ENCODE results near the gene DOCK2.
"Not testable (repeated sequence)": the region's sequence is repeated elsewhere in the genome, so short reads cannot be mapped to it uniquely, and the experiment has no call there.

Gene DOCK2

DNA sequence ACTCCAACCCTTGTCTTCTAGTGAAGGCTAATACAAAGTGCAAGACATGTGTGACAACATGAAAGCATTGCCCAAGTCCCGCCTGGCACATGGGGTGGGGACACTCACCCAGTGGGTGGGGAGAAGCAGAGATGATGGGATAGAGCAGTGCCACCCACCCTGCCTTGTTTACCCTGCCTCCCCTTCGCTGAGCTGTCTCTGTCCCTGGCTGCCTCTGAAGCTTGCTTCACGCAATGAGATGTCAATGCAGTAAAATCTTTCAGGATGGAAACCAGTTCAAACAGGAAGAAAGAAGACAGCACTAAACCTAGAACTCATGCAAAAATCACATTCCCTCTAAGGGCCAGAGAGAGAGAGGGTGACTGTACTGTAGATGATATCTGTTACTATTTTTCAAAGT, 195.2 kb downstream of the DOCK2 start:
- DNase-seq: no peak

DNA sequence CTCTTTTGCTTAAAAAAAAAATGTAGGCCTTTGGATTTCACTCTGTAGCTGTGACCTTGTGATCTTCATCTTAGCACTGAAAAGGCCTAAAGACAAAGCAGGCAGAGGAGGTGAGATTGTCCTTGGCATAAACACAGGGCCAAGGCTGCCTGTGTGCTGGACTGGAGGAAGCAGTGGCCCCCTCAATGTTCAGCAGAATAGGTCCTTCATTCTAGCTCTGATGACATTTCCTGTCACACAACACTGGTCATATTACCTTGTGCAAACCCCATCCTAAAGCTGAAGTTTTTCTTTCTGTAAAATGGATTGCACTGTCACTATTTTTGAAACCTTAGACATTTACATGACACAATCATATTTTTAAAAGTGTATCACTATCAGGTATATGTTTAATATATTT, 195.8 kb downstream of the DOCK2 start:
- DNase-seq: no peak

DNA sequence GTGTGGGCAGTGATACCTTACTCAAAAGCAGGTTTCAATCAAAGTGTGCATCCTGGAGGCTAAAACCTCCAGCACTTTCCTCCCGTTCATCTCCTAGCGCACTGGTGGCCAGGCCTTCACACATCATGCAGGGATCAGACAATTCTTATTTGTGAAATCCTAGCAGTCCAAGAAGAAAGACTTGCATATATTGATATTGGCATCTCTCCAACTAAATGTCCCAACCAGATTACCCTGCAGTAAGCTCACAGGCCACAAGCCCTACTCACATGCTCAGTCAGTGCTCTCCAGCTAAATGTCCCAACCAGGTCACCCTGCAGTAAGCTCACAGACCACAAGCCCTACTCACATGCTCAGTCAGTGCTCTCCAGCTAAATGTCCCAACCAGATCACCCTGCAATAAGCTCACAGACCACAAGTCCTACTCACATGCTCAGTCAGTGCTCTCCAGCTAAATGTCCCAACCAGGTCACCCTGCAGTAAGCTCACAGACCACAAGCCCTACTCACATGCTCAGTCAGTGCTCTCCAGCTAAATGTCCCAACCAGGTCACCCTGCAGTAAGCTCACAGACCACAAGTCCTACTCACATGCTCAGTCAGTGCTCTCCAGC, 196.7 kb downstream of the DOCK2 start:
- not testable (repeated sequence) for DNase-seq

DNA sequence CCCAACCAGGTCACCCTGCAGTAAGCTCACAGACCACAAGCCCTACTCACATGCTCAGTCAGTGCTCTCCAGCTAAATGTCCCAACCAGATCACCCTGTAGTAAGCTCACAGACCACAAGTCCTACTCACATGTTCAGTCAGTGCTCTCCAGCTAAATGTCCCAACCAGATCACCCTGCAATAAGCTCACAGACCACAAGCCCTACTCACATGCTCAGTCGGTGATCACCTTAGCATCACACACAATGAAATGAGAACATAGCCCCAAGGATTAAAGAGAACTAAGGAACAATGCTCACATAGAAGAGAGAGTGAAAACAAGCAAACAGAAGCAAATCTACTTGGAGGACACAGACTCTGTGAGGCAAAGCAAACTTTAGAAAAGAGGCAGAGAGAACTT, 197.5 kb downstream of the DOCK2 start:
- DNase-seq: not testable (repeated sequence)

DNA sequence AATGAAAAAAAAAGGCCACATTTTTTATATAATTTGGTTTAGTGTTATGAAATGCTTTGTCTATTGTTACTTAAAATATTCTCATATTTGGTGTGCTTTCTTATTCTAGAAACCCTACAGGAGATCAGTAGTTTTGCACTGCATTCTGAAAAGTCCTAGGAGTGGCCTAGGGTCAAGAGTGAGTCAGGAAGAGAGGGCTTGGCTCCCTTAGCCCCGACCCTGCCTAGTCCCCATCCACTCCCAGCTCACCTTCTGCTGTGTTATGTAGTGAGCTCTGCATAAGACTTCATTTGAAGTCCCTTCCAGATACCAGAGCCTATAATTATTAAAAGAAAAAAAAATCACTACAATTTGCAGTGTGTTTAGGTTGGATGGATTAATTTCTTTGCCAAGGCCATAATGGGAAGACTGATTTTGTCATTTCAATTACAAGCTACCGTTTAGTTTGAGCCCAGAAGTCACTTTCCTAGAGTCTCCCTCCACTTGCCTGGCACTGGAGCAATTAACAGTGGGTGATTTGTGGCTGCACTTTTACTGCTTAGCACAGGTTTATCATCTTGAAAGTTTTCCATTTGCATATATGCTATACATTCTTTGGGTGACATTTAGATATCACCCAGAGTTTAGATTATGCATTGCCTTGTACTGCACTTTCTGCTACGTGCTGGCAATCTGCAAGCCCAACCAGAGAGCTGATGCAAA, 199.9 kb downstream of the DOCK2 start:
- no peak for DNase-seq

DNA sequence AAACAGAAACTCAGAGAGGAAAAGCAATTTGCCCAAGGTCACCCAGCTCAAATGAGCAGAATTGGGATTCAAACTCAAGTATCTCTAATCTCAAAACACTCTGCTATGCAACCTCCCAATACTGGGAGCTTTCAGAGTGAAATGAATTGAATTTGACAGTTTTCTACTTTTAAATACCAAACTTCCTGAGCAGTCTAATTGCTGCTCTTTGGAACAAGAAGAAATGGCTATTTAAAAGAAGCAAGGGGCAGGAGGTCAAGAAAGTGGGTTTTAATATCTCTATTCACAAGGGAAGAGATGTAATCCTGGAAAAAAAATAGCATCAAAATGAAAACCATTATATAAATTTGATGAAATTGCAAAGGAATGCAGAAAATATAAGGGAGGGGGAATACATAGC, 200.6 kb downstream of the DOCK2 start:
- DNase-seq: no peak

DNA sequence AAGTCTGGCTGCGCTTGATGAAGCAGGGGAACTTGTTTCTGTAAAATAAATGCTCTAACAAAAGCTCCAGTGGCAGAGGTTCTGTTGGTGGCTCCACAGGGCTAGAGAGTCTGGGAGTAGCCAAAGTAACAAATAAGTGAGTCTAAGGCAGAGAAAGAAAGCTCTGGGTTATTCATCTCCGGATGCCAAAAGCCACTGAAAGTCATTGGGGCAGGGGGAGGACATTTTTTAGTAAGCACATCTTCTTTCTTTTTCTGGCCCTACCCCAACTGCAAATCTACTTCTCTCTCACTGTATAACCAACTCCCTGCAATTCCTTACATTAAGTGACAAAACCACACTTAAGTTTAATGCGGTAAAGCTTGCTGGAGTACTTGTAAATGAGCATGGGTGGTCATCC, 201.6 kb downstream of the DOCK2 start:
- no peak for DNase-seq

DNA sequence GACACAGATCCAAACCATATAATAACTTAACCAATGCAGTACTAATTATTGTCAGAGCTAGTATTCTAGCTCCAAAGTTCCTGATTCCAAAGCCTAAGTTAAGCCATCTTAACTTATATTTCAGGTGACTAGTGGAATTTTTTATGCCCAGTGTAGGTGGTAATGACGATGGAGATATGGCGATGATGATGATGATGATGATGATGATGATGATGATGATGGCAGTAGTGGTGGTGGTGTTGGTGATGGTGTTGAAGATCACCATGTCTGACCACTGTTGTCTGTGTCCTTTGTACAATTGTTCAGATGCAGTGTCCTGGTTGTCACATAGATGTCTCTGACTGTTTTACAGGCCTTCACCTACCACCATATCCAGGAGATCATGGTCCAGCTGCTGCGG, 203.3 kb downstream of the DOCK2 start:
- DNase-seq: no peak

DNA sequence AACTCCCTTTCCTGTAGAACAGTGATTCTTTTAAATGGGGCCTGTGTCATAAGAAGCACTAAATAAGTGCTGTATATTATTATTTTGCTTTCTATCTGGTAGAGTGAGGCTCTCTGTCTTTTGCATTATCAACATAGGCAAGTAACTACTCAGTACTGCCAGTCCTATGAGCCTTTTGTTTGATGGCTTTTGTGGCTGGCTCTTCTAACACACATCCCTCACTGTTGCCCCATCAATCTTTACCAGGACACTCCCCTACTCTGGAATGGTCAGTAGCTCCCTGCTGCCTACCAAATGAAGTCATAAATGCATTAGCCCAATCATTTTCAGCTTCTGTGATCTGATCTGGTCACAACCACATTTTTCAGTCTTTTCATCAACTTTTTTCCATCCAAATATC, 205.6 kb downstream of the DOCK2 start:
- DNase-seq: no peak

DNA sequence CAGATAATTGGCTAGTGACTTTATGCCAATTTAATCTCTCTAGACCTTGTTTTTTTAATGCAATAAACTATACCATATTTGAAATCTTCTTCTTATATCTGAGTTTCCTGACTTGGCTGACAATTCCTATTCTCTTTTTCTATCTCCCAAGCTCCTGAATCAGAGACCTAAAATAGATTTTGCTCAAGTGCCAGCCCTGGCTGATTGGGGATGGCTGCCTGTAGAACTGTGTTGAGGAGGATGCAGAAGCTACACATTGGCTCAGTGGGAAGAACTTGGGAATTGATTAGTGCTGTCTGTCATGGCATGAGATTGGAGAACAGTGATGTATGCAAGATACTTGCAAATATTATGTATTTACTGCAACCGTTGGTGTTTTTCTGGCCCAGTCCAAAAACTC, 210.4 kb downstream of the DOCK2 start:
- DNase-seq: no peak

DNA sequence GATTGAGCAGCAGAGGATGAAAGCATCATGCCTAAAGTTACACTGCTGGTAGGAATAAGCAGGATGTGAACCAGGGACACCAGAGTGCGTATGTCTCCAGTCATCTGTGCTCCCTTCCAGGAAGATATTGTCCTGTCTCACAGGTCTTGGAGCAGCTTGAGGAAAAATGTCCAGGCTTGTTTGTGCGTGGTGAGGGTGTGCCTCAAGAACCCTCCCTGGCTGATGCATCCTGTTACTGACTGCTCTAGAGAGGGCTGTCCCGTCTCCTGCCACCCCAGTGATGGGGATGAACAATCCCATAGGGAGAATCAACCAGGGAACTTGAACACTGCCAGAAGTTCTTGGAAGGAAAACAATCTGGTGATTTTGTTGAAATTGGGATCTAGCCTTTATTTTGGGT, 211.2 kb downstream of the DOCK2 start:
- DNase-seq: no peak

DNA sequence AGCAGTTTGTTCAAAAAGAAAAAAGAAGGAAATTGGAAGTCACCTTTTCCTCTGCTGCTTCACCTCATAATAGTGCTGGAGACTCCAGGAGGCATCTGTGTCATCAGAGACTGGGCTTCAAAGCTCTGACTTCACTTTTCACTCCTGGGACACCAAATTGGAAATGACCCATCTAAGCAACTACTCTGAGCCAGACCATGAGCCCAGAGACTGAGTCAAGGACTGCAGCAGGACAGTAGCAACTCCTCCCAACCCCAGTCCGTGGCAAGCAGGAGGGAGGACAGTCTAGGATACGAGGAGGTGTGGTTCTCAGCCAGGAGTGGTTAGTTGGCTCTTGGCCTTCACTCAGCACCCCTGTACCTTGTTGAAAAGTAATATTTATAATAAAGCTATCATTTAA, 211.7 kb downstream of the DOCK2 start:
- no peak for DNase-seq

DNA sequence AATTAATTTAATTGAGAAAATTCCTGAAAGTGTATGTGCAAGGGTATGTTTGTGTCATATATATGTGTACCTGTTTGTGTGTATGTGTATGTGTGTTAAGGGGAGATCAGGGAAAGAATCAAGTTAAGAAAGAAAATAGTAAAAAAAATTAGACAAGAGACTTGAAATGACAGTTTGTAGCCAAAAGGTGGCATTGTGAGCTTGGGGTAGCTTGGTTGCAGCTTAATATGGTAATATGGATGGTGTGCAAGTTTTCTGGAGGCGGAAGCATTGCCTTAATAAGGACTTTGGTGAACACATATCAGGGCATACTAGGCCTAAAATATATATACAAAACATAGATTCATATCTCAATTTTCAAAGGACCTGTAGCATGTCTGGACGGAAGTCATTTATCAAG, 213.3 kb downstream of the DOCK2 start:
- DNase-seq: no peak

DNA sequence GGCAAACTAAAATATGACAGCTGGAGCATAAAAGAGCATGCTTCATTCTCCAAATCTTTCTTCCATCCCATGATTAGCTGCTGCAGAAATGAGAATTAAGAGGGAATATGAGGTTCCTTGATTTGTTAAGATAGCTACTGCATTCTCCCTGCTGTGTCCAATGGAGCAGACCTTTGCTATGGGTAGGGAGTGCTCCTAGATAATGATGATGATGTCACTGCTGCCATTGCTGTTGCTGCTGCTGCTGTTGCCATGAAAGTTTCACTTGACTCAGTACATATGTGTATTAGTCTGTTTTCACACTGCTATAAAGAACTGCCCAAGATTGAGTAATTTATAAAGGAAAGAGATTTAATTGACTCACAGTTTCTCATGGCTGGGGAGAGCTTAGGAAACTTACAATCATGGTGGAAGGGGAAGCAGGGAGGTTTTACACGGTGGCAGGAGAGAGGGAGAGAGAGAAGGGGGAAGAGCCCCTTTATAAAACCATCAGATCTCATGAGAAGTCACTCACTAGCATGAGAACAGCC, 214.3 kb downstream of the DOCK2 start:
- no peak for DNase-seq

DNA sequence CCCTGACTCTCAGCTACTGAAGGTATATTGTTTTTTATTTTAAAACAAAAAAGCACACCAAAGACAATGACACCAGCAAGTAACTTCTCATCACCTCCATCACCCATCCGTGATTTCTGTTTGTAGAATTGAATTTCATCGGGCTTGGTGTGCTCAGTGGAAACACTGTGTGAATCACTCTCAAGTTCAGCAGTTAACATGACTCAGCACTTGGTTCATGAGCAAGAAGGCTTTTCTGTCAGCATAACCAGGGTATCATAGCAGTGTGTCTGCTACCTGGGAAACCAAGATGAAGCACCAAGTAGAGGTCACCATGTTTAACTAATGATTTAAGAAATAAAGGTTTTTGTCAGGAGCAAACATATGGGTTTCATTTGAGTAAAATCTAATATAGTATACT, 219.5 kb downstream of the DOCK2 start:
- DNase-seq: no peak

DNA sequence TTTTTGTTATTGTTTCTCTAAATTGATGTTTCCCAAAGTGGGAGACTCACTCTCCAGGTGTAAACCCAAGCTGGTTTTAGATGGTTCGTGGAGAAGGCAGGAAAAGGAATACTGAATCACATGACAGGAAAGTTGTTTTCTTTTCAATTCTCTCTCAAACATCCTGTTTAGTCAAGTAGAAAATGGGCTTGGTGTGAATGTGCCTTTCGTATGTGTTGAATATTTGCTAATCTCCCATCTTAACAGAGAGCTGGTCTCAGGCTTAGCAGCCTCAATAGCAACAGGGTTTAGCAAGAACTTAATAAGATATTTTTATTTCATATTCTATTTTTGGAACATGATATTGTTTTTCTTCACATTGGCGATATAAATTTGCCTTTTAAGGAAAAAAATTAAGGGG, 223.5 kb downstream of the DOCK2 start:
- no peak for DNase-seq

DNA sequence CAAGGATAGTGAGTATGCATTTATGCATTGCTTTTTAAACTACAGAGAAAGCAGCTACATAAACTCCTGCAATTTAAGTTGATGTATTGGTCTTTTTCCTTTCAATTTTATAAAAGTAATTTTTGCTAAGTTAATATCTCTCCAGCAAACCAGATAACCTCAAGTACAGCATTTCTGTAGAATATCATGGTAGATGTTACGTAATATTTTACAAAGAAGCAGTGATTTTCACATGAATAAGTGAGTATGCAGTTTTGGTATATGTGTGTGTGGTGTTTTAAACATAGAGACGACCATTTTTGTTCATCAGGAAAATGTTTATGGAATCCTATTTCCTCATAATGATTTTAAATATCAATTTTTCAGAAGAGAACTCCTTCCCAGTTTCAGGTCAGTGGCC, 224.4 kb downstream of the DOCK2 start:
- no peak for DNase-seq

DNA sequence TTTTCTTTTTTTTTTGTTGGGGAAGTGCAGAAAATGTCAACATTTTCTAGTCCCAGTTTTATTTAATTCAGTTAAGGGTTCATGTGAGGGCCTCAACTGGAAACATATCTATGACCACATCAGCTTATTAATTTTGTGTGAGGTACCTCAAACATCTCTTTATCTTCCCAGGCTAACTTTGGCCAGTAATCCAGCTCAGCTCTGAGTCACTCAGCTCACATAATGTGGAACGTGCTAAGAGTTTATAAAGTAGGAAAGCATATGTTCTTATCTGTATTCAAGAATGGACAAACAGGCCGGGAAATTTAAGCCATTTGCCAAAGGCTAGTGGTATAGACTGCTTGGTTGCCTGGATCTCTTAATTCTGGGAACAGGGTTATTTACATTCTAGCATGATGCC, 224.9 kb downstream of the DOCK2 start:
- no peak for DNase-seq

DNA sequence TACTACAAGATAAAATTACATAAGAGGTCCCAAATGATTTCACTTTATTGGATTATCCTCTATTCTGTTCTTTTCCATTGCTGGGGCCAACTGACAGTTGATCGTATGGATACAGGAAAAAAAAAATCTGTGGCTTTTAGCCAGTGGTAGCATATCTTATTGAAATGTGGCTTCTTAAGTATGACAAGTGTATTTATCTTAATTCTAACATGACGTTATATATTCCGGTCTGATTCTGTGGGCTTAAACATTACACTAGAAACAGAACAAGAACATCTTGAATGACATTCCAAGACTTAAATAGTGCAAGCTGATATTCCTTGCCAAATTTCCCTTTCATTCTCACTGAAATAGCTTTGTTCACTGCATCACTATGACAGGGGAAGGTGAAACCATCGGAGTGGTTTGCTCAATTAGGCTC, 225.3 kb downstream of the DOCK2 start:
- no peak for DNase-seq

DNA sequence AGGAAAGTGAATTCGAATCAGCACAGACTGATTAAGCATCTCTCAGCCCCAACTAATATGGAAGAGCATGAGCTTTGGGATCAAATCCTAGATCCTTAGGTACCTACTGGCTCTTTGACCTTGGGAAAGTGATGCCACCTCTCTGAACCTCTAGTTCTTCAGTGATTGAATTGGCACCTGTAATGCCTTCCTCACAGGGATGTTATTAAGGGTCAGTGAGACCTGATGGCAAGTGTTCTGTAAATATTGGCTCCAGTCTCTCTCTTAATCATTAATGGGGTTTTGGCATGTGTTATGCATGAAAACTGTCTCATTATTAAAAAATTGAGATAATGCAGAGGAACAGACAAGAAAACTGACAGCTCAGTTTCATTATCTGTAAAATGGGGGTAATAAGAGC, 227.4 kb downstream of the DOCK2 start:
- no peak for DNase-seq

DNA sequence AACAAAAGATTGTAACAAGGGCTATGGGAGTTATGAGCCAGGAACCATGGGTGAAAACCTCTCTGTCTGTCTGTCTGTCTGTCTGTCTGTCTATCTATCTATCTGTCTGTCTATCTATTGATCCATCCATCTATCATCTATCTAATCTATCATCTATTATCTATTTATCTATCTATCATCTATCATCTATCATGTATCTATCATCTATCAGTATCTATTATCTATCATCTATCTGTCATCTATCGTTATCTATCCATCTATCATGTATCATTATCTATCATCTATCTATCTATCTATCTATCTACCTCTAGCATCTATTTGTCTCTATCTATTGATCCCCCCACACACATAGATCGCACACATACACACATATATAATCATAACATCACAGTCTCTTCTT, 230.3 kb downstream of the DOCK2 start:
- DNase-seq: no peak

DNA sequence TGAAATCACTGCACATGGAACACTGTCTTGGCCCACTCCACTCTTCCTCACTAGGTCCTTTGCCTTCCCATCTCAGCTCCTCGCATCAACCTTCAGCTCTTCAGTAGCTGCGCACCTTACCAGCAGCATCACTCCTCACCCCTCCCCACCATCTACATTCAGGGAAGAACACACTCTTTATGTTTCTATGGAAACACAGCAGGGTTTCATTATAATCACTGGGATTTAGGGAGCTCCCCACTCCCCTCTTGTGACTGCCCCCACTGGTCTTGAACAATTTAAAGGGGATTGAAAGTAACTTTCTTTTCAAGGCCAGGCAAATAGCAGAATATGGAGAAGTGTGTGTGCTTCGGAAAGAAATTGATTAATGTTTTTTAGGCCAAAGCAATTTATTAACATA, 232.0 kb downstream of the DOCK2 start:
- DNase-seq: no peak

DNA sequence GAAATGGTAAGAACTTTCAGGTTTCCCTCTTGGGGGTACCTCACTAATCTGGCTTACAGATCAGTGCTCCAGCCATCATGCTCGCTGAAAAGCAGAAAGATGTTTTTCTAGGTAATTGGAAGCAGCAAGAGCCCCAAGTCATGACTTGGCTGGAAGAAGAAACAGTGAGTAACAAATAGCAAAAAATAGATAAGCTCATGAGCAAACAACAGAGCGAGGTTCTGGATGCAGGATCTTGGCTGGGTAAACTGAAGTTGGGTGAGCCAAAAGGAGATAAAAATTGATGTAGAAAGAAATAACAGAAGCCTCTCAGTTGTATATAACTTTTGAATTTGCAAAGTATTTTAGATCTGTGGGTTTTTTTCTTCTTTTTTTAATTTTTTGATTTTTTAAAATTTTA, 233.1 kb downstream of the DOCK2 start:
- DNase-seq: no peak

DNA sequence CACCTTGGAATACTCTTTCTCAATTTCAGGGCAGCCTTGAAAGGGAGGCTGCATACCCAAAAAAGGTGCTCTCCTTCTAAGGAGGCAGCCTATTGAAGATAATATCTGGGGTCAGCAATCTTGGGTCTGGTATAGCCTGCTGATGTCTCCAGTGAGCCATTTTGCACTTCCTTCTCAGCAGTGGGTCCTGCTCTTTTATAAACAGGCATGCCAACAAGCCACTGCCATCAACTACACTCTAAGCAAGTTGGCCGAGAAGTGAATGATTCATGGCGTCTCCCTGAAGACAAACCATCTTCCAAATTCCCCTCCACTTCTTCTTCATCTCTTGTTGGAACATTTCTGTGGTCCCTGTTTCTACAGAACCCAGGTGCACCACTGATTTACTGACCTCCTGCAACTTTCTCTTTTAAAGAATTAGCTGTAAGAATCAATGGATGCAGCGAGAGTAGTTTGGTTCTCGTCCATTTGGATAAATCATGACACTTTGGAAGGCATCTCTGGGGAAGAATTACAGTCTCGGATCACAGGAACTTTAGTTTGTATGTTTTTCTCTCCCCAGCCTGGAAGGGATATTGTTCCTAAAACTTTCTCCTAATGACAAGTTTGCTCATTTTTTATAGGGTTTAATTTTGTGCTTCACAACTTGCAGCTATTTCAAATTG, 234.9 kb downstream of the DOCK2 start:
- no peak for DNase-seq

Data from activated naive CD4-positive, alpha-beta T cell (primary cell).